Effector CD8-positive, alpha-beta T cell (primary cell): Measurements from ENCODE around the gene PAK3.

ENCODE experiments used
- DNase-seq: peaks from one replicate; lab custom pipeline; 2025; lab: John Stamatoyannopoulos, UW

The PAK3 gene

GRCh38 chrX:111131572-111131971 is 35.6 kb downstream of the PAK3 start:
- DNase-seq: no peak

- no peak for DNase-seq
Measured at GRCh38 chrX:111133389-111133788, 37.4 kb downstream of the PAK3 start.

GRCh38 chrX:111145878-111146277 is 49.9 kb downstream of the PAK3 start:
- DNase-seq: no peak

GRCh38 chrX:111151764-111152163 is 55.8 kb downstream of the PAK3 start:
- DNase-seq: no peak

- no peak for DNase-seq
Measured at GRCh38 chrX:111159232-111159631, 63.2 kb downstream of the PAK3 start.

GRCh38 chrX:111164728-111165127 is 68.7 kb downstream of the PAK3 start:
- no peak for DNase-seq

GRCh38 chrX:111165902-111166301 is 69.9 kb downstream of the PAK3 start:
- DNase-seq: no peak

- DNase-seq: no peak
Measured at GRCh38 chrX:111167334-111167733, 71.3 kb downstream of the PAK3 start.

GRCh38 chrX:111168314-111168713 is 72.3 kb downstream of the PAK3 start:
- DNase-seq: no peak

GRCh38 chrX:111169141-111169540 is 73.2 kb downstream of the PAK3 start:
- DNase-seq: no peak

GRCh38 chrX:111170017-111170416 is 74.0 kb downstream of the PAK3 start:
- no peak for DNase-seq

- no peak for DNase-seq
Measured at GRCh38 chrX:111180750-111181240, 84.8 kb downstream of the PAK3 start.

GRCh38 chrX:111181951-111182350 is 86.0 kb downstream of the PAK3 start:
- DNase-seq: no peak

- no peak for DNase-seq
Measured at GRCh38 chrX:111182997-111183396, 87.0 kb downstream of the PAK3 start.

GRCh38 chrX:111191598-111191997 is 95.6 kb downstream of the PAK3 start:
- no peak for DNase-seq

- DNase-seq: no peak
Measured at GRCh38 chrX:111199505-111199904, 103.5 kb downstream of the PAK3 start.

GRCh38 chrX:111200327-111200726 is 104.3 kb downstream of the PAK3 start:
- no peak for DNase-seq

GRCh38 chrX:111207851-111208250 is 111.9 kb downstream of the PAK3 start:
- DNase-seq: no peak

GRCh38 chrX:111216293-111216801 is 120.4 kb downstream of the PAK3 start:
- DNase-seq: no peak

- no peak for DNase-seq
Measured at GRCh38 chrX:111244235-111244750, 148.3 kb downstream of the PAK3 start.

GRCh38 chrX:111254896-111255693 is 159.1 kb downstream of the PAK3 start:
- no peak for DNase-seq

- DNase-seq: no peak
Measured at GRCh38 chrX:111257733-111258132, 161.7 kb downstream of the PAK3 start.

GRCh38 chrX:111259559-111259958 is 163.6 kb downstream of the PAK3 start:
- DNase-seq: no peak
